Hippocampal formation (tissue), 2 donors: Measurements from ENCODE around the gene KRTCAP2.
"Not testable (repeated sequence)": the region's sequence is repeated elsewhere in the genome, so short reads cannot be mapped to it uniquely, and the experiment has no call there.

Source experiments
- DNase-seq, 2 donors: peaks; one replicate each; lab custom pipeline; 2025; lab: John Stamatoyannopoulos, UW

Gene KRTCAP2

DNA sequence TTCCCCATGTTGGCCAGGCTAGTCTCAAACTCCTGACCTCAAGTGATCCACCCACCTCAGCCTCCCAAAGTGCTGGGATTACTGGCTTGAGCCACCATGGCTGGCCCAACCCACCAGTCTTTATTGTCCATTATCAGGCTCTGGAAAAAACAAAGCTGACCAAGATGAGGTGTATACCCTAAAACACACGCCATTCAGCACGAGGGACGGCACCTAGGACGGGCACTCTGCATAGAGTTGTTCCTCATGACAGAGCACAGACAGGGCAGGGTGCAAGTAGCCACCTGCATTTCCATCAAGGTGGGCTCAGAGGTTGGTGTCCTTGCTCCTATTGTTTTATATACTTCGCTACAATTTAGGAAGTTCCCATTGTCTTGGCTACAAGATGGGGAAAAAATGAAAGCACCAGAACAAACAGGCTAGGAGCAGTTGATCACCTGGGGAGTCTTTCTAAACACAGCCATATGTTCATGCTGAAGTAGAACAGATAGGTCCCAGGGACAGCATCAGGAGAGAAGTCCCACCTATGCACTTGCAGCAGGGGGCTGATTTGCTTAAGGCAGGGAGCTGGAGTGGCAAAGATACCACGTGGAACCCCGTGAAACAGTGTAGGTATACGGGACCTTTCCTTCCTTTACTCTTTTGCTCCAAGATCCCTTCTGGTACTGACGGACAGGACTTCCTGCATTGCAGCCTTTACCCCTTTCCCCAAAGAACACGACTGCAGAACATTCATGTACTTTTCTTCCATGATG, 4.5 kb downstream of the KRTCAP2 start:
- no peak for DNase-seq

DNA sequence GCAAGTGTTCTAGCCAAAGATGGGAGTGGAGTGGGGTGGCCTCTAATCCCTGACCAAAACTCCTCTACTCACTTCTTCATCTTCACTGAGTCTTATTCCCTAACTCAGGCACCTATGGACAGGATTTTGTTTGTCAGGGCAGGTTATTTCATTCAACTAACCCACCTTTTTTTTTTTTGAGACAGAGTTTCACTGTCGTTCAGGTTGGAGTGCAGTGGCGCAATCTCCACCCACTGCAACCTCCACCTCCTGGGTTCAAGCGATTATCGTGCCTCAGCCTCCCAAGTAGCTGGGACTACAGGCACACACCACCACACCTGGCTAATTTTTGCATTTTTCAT, 5.0 kb downstream of the KRTCAP2 start:
- DNase-seq: not testable (repeated sequence)

DNA sequence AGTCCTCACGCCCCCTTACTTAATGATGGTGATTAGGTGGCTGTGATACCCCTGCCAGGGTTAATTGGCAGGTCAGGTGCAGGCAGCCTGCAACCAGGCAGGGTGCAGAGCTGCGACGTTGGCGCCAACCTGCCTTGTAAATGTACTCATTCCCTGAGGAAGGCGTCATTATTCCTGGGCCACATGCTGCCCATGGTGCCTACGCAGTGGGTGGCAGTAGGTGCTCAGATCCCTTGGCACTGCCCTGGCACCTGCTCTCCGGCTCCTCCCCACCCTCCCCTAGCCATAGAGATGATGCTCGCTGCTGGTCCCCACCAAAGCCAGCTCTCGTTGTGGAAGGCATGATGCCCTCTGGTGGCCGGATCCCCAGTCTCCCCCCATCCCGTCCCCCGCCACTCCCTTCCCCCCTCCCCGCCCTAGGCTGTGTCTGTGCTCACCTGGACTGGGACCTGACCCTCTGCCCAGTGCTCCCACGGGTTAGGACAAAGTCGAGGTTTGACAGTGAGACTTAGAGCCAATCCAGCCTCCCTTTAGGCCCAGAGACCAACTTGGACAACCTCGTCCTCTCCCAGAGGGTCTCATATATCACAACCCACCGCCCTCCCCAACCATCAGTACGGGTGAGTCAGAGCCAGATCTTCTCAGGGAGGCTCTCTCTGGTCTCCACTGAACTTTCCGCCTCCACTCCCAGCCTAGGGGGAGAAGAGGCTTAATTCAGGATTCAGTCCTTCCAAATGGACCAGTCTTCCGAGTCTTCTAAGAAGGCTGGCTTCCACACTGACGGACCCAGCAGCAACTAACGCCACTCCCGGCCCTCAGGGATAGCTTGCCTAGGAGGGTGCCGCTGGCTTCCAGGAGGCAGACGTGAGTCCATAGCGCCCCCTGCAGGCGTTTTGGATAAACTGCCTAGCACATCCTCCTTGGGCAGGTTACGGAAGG, 5.7 kb downstream of the KRTCAP2 start:
- peak; percentile 81 to 88 for DNase-seq

GRCh38 chr1:155166471-155167165, 6.5 kb downstream of the KRTCAP2 start:
- DNase-seq: peak in 1 of 2 donors; percentile 49

GRCh38 chr1:155166051-155166470, 7.0 kb downstream of the KRTCAP2 start:
- DNase-seq: no peak

- not testable (repeated sequence) for DNase-seq
Measured at GRCh38 chr1:155164625-155165024, 8.5 kb downstream of the KRTCAP2 start.

GRCh38 chr1:155163785-155164184, 9.3 kb downstream of the KRTCAP2 start:
- not testable (repeated sequence) for DNase-seq

GRCh38 chr1:155162631-155163030, 10.5 kb downstream of the KRTCAP2 start:
- DNase-seq: not testable (repeated sequence)

DNA sequence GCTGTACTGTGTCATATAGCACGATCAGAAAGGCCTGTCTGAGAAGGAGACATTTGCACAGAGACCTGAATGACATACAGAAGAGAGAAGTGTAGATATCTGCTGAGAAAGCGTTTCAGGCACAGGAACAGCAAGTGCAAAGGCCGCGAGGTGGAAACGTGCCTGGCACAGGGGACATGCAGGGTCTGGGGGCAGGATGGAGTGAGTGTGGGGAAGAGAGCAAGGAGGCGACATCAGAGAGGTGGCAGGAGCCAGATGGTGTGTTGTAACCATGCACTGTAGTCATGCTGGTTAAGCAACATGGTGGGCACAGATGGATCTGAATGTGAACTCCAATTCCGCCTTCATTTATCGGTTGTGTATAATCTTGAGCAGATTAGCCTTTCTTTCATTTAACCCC, 13.0 kb downstream of the KRTCAP2 start:
- DNase-seq: no peak

DNA sequence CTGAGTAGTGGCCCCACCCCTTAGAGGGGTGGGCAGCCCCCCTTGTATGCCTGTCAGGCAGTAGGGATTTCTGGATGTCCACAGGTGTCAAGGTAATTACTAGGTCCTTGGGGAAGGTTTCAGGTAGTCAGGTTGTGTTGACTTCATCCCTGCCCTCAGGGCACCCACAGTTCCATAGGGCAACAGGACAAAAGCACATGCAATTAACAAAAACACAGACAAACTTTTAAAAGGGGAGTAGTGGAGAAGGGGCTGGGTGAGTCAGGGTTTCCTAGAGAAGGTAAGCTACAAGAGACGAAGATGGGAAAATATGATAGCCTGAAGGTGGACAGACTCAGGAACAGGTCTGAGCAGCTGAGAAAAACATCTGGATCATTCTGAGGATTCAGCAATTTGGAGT, 14.1 kb downstream of the KRTCAP2 start:
- DNase-seq: no peak

GRCh38 chr1:155155996-155156643, 17.0 kb downstream of the KRTCAP2 start:
- DNase-seq: not testable (repeated sequence)

DNA sequence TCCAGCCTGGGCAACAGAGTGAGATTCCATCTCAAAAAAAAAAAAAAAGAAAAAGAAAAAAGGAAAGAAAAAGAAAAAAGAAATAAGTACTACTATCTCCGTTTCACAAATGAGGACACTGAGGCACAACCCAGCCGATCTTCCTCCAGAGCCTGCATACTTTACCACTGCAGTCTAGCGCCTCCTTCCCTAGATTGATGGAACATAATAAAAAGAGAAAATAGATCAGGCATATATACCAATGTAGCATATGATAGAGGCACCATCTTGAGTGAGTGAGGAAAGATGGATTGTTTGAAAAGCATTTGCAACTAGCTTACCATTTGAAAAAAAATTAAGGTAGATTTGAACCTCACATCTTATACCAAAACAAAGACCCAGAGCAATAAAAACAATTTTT, 27.6 kb downstream of the KRTCAP2 start:
- DNase-seq: no peak

DNA sequence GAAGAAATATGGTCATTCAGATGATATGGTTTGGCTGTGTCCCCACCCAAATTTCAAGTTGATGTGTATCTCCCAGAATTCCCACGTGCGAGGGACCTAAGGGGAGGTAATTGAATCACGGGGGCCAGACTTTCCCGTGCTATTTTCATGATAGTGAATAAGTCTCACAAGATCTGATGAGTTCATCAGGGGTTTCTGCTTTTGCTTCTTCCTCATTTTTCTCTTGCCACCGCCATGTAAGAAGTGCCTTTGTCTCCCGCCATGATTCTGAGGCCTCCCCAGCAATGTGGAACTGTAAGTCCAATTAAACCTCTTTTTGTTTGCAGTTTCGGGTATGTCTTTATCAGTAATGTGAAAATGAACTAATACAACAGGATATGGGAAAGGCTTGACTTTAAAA, 31.4 kb downstream of the KRTCAP2 start:
- no peak for DNase-seq

DNA sequence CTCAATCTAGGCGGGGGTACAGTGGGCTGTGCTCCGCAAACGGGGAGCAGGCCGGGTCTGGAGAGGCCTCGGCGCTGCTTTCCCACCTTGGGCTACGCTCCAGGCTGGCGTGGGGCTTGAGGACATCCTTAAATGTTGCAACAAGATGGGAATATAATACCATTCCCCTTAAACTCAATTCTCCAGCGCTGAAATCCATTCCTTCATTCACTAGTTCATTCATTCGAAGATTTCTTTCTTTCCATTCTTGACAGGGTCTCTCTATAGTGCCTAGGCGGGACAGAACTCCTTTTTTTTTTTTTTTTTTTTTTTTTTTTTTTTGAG, 32.5 kb downstream of the KRTCAP2 start:
- no peak for DNase-seq

DNA sequence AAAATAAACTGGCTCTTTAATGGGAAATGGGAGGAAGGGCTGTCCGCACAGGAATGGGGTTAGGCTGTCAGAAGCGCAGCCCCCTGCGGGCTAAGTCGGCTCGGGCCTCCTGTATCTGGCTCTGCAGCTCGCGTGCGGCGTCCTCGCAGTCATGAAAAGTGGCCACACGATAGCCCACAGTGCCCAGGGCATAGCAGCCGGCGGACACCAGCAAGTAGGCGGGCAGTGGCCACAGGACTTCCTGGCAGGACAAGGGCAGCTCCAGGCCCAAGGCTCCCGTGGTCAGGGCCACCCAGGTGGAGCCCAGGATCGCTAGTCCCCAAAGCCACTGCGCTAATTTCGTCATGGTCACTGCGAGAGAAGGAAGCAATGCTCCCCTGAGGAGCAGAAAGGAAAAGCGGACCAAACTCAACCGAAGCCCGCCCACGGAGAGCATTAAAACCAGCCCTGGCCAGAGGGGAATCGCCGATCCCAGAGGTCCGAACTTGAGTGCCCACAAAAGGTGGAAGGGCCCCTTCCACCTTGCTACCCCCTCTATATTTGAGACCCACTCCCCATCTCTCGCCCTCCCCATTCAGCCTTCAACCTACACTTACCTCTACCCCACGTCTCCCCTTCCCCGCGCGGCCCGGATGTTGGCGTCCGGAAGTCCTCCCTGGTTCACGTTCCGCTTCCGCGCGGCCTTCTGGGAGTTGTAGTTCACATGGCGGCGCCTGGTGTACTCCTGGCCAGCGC, 33.0 kb downstream of the KRTCAP2 start, which contains the start of gene DPM3:
Gene DPM3, minus strand, starts transcription at position 637 of the 735 bp plus-strand sequence. Its CDS starts 291 bp downstream, at position 346.
- DNase-seq: peak; percentile 77 to 79

DNA sequence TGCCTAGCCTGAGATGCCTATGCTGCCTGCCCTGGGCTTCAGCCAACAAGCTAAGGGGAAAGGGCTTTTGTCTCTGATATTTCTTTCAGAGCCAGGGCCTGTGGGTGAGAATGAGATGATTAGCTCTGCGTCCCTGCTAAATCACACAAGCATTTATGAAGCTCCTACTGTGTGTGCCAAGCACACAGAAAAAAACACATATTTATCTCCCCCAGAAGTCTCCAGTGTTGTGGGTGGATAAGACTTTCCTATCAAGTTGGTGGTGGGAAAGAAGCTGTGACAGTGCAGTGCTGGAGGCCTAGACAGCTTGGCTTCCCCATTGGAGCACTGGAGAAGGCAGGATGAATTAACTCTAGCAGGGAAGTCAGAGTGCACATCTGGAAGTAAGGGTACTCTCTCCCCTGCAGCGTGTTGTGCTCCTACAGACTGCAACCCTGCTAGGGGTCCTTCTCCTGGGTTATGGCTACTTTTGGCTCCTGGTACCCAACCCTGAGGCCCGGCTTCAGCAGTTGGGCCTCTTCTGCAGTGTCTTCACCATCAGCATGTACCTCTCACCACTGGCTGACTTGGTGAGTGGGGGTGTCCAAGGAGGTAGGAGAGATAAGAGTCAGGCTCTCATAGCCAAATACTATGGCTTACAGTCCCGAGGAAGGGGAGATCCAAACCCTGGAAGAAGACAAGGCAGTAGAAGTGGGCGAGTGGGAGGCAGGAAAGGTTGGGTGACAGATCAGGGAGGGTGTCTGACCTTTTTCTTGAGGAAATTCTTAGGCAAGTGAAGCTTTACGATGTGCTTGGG, 35.8 kb downstream of the KRTCAP2 start:
- no peak for DNase-seq

DNA sequence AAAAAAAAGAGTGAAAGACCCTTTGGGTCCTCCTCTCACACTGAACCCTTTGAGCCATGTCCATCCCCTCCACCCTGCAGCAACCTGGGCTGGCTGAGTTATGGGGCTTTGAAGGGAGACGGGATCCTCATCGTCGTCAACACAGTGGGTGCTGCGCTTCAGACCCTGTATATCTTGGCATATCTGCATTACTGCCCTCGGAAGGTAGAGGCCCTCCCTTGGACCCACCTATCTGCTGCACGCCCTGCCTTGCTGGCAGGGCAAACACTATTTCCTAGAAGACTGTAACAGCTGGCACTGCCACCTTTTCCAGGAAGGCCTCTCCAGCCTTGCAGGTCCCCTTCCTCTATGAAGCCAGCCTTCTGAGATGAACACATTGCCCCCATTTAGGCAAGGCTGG, 36.4 kb downstream of the KRTCAP2 start:
- DNase-seq: no peak

- peak; percentile 77 to 90 for DNase-seq
Measured at GRCh38 chr1:155135415-155136028, 37.6 kb downstream of the KRTCAP2 start, which contains the start of gene SLC50A1. Gene SLC50A1, plus strand, starts transcription at chr1:155135852. Its CDS starts 60 bp downstream, at chr1:155135912.

- DNase-seq: peak; percentile 28 to 31
Measured at GRCh38 chr1:155134880-155135414, 38.2 kb downstream of the KRTCAP2 start.
